C4-2B (cell line): ENCODE measurements around the gene CGB7.

Source experiments
- H3K27ac ChIP-seq: fragments of 450-650 bp; 2 replicates; pipeline ENCODE4 v1.5.1; 2017
- ZFX ChIP-seq: fragments of 450-650 bp; IDR thresholded peaks from 2 replicates; pipeline ENCODE4 v1.6.1; 2017
- TF ChIP-seq, protein P1 (sequence below): fragments of 450-650 bp; conservative IDR thresholded peaks from 2 replicates; pipeline ENCODE4 v1.5.1; 2017; ENCODE audit warnings: mild to moderate bottlenecking

The CGB7 gene

DNA sequence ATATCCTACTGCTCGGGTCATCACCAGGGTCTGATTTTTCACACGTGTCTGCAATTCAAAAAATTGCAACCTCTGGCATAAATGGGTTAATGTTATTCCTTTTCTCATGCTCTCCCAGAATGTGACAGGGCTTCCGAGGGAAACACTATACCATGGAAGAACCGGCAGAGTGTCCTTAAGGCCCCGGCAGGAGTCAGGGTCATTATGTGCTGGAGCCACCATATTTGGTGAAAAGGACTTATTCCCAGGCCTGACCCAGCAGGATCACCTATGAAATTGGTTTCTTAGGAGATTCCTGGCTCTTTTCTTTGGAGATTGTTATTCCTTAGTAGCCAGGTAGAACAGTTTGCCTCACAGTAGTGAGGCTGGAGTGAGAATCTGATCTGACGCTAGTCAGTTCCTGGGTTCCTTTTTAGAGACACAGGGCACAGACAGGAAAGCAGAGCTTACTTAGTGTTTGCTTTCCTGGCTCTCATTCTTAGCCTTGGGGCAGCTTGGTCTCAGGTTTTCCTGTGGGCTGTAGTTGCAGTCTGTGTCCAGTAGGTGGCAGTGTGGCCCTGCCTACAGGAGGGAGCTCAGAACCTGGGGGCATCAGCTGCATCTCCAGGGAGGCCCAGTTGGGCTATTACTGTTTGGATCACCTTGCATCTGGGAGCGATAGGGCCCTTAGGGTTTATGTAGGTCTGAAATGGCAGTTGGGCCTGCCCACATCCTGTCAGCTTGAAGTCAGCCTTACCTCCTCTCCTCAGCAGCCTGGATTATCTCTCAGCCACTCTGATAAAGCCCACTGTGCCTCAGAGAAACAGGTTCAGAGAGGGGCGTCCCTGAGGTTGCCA lies 40.1 kb upstream of the CGB7 start:
- H3K27ac ChIP-seq = peak overlapping the region; percentile 57

DNA sequence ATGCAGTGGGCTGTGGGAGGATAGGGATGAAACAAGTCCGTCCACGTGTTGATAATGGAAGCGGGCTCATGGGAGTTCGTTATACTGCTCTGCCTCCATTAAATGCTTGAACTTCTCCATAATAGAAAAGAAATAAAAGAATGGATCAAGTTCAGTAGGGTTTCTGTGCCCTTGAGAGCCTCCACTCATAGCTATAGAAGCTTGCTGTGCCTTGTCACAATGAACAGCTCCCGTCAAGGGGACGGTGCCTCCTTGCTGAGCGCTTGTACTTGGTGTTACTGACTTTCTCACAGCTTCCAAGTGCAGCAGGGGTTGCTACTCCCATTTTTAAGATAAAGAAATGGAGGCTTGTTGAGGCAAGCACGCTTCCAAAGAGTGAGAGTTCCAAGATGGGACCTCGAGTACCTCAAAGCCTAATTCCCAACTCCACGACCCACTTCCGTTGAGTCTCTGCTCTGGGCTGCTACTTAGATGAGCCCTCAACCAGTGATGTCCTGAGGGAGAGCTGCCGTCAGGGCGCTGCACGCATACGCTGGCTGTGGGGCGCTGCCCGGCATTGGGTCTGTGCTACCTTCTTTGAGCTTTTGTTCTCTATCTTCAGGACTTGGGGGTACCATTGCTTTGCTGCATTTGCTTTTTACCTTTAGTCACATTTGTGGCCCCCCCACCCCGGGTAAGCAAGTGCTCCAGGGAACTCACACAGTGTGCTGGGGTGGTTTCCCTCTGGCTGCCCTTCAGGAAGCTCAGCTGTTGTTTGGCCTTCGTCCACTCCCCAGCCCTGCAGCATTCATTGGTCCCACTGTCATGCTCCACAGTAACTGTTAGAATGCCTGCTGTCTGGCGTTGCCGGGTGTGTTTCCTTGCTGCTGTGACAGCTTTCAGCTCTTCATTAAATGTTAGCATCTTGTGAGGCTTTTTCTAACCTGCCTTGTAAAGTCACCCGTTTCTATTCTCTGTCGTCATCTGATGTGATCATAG lies 37.2 kb upstream of the CGB7 start:
- TF ChIP-seq, protein P1, sequence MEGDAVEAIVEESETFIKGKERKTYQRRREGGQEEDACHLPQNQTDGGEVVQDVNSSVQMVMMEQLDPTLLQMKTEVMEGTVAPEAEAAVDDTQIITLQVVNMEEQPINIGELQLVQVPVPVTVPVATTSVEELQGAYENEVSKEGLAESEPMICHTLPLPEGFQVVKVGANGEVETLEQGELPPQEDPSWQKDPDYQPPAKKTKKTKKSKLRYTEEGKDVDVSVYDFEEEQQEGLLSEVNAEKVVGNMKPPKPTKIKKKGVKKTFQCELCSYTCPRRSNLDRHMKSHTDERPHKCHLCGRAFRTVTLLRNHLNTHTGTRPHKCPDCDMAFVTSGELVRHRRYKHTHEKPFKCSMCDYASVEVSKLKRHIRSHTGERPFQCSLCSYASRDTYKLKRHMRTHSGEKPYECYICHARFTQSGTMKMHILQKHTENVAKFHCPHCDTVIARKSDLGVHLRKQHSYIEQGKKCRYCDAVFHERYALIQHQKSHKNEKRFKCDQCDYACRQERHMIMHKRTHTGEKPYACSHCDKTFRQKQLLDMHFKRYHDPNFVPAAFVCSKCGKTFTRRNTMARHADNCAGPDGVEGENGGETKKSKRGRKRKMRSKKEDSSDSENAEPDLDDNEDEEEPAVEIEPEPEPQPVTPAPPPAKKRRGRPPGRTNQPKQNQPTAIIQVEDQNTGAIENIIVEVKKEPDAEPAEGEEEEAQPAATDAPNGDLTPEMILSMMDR = no peak
- TF ChIP-seq ZFX = no peak
- no peak overlapping the region for H3K27ac ChIP-seq

More for the DNA sequence above, 40.1 kb upstream of the CGB7 start:
- TF ChIP-seq, protein P1 = peak; percentile 91
- TF ChIP-seq ZFX = no peak

DNA sequence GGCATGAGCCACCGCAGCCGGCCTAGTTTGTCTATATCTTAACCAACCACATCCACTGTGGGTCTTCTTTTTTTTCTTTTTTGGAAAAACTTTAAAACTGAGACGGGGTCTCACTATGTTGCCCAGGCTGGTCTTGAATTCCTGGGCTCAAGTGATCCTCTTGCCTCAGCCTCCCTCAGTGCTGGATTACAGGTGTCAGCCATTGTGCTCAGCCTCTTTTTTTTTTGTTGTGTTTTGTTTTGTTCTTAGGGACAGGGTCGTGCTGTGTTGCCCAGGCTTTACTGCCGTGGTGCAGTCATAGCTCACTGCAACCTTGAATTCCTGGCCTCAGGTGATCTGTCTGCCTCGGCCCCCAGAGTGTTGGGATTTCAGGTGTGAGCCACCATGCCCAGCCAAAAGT lies 35.1 kb upstream of the CGB7 start:
- TF ChIP-seq, protein P1 = no peak
- TF ChIP-seq ZFX = no peak
- no peak overlapping the region for H3K27ac ChIP-seq

DNA sequence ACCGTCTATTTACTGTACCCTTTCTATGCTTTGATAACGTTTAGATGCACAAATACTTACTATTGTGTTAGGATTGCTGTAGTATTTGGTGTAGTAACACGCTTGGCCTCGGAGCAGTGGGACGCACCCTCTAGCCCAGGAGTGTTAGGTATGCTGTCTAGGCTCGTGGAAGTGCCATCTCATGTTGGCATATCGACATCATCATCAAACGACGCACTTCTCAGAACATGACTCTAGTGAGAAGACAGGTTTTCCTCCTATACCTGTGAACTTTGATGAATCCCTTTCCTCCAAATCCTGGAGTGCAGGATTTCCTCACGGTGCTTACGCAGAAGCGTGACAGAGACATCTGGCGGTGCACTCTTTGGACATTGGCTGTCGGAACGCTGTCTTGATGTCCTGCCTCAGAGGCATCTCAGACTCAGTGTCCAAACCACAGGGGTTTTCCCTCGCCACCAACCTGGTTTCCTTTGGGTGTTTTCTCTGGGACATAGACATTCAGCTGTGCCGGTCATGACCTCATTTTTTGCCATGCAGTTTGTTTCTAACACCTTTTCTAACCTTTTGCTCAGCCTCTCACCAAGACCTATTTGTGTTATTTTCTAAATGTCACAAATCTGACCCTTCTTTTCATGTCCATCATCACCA lies 34.0 kb upstream of the CGB7 start:
- no peak overlapping the region for H3K27ac ChIP-seq
- no peak for TF ChIP-seq ZFX

DNA sequence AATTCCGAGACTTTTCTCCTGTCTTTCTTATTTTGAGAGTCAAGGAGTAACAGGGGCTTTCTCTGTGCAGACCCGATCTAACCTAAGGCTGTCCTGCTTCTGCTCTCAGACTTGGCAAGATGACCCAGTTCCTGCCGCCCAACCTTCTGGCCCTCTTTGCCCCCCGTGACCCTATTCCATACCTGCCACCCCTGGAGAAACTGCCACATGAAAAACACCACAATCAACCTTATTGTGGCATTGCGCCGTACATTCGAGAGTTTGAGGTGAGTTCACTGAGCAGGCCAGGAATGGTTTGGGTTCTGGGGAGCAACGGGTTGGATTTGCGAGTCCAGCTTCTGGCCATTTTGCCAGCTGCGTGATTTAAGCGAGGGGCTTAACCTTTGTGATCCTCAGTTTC lies 28.7 kb upstream of the CGB7 start:
- H3K27ac ChIP-seq = peak overlapping the region; percentile 90
- no peak for TF ChIP-seq ZFX

DNA sequence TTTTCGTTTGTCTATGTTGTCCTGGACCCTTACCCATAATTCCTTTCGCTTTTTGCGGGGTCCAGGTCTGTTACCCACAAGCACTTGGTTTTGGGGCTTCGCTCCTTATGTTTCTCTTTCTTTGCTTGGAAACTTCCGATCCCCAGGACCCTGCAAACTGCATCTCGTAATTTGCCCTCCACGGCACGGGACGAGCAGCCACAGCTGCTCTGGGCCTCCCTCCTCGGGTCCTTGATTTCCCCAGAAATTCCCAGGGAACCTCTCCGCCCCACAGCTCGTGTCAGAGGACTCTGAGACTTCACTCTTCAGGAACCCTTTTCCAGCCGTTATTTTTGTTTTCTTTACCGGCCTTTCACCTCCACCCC lies 28.3 kb upstream of the CGB7 start:
- peak overlapping the region; percentile 90 for H3K27ac ChIP-seq
- TF ChIP-seq ZFX = no peak
- TF ChIP-seq, protein P1 = no peak

DNA sequence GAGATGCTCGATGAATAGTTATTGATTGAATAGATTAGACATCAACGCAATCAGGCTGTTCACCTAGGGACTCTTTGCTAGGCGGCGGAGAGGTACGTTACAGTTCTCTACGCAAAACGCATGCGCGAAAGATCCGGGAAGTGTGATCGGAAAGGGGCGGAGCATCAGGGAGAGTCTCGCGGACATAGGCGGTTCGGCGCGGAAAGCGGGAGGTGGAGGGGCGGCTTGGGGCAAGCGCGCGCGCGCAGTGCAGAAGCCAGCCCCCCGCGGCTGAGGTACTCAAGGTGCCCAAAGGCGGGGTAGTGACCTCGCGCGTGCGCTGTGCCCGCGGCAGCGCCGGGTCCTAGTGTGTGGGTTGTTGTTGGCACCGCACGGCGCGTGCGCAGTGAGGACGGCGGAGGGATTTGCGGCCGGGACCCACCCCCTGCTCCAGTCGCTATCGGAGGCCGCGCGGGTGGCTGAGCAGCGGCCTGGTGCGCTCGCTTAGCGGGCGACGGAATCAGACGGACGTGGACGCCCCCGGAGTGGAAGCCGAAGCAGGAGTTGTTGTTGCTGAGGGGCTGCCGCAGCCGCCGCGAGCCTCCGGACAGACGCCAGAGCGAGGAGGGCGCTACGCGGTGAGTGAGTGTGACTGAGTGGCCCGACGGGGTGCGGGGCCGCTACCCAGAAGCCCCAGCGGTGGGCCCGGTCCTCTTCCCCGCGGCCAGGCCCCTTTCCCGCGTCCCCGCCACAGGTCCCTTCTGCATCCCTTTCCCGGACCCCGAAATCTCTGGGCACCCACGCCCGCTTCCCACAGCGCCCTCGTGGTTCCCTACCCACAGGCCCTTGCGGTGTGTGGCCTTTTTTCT lies 27.7 kb upstream of the CGB7 start, which contains the start of gene SNRNP70:
TSS of gene SNRNP70 (plus strand) at position 432 of the 848 bp plus-strand sequence. CDS start 964 bp downstream, outside the sequence.
- H3K27ac ChIP-seq = peak within 1 kb of the TSS; percentile 90
- peak; percentile 80 for TF ChIP-seq ZFX
- TF ChIP-seq, protein P1 = no peak
